ENCODE data around the gene ARHGEF33.

DNA sequence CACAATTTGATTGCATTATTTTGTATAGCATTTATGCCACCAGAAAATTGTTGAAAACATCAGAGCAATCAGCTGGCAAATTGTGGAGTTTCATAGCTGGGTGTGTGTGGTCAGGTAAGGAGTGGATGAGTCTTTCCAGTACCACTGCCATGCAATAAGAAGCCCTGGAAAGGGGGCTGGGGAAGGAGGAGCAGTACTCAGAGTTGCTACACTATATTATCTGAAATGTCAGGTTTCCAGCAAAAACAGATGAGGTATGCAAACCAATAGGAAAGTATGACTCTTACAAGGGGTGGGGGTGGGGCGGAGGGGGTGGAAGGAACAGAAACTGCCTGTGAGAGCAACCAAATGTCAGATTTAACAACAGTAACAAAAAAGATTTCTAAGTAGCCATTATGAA lies 119.0 kb downstream of the ARHGEF33 start:
- TF ChIP-seq, protein P1, sequence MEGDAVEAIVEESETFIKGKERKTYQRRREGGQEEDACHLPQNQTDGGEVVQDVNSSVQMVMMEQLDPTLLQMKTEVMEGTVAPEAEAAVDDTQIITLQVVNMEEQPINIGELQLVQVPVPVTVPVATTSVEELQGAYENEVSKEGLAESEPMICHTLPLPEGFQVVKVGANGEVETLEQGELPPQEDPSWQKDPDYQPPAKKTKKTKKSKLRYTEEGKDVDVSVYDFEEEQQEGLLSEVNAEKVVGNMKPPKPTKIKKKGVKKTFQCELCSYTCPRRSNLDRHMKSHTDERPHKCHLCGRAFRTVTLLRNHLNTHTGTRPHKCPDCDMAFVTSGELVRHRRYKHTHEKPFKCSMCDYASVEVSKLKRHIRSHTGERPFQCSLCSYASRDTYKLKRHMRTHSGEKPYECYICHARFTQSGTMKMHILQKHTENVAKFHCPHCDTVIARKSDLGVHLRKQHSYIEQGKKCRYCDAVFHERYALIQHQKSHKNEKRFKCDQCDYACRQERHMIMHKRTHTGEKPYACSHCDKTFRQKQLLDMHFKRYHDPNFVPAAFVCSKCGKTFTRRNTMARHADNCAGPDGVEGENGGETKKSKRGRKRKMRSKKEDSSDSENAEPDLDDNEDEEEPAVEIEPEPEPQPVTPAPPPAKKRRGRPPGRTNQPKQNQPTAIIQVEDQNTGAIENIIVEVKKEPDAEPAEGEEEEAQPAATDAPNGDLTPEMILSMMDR (IDR thresholded peaks at IDR 0.05): no peak
- no peak for TF ChIP-seq POLR2AphosphoS5 (IDR thresholded peaks at IDR 0.05)
